Sigmoid colon (tissue), 7 donors: ENCODE measurements around the gene GORASP1. TPM values are rescaled to one million over a fixed set of nuclear protein-coding genes. Genes with fewer than 3 reads are reported as not detected.

Source experiments
- DNase-seq: peaks from one replicate; pipeline ENCODE4 v3.0.0-alpha.2; 2019
- H3K27ac ChIP-seq, 4 donors: fragments of 200-600 bp; sonication (generic); one replicate each; pipeline ENCODE4 v1.5.1; 2016 to 2019; ENCODE audit warnings: mild to moderate bottlenecking in 1 of 4
- H3K27me3 ChIP-seq, 3 donors: fragments of 200-600 bp; sonication (generic); one replicate each; pipeline ENCODE4 v1.5.1; 2019; ENCODE audit warnings: mild to moderate bottlenecking in 1 of 3
- H3K36me3 ChIP-seq, 4 donors: fragments of 200-600 bp; sonication (generic); one replicate each; pipeline ENCODE4 v1.5.1; 2016 to 2019
- H3K4me1 ChIP-seq, 4 donors: fragments of 200-600 bp; sonication (generic); one replicate each; pipeline ENCODE4 v1.5.1; 2017 to 2019
- H3K4me3 ChIP-seq, 4 donors: fragments of 200-600 bp; sonication (generic); one replicate each; pipeline ENCODE4 v1.5.1; 2017 to 2019; ENCODE audit warnings: mild to moderate bottlenecking in 2 of 4, moderate library complexity in 1 of 4
- H3K9me3 ChIP-seq, 4 donors: fragments of 200-600 bp in 3 of 4; sonication (generic) in 3 of 4; one replicate each; pipeline versions ENCODE4 v1.5.1 to v1.6.1; 2013 to 2019
- CTCF ChIP-seq, 4 experiments: fragments of 450-650 bp in 3 of 4; fragments of 200-600 bp in 1 of 4; IDR thresholded peaks; one replicate each; pipeline ENCODE4 v1.5.1; 2016 to 2019; ENCODE audit warnings: antibody characterized with exemption in 4 of 4, mild to moderate bottlenecking in 3 of 4, moderate library complexity in 2 of 4
- EP300 ChIP-seq, 4 donors: sonication (generic); formaldehyde crosslinking; IDR thresholded peaks; one replicate each; pipeline ENCODE4 v1.6.1; 2017; ENCODE audit warnings: antibody characterized with exemption in 4 of 4
- POLR2A ChIP-seq, 2 donors: fragments of 450-650 bp; IDR thresholded peaks; one replicate each; pipeline ENCODE4 v1.6.1; 2016; ENCODE audit warnings: antibody characterized with exemption in 2 of 2, mild to moderate bottlenecking in 2 of 2, moderate library complexity in 2 of 2
- POLR2AphosphoS5 ChIP-seq, 4 donors: sonication (generic); formaldehyde crosslinking; IDR thresholded peaks; one replicate each; pipeline ENCODE4 v1.6.1; 2017; ENCODE audit warnings: antibody characterized with exemption in 4 of 4
- WGBS, 2 donors: extraction: QIAGEN DNeasy Blood & Tissue Kit; methylation state at CpG; one replicate each; pipeline ENCODE4 v1.1.7; 2013; 5-methylcytosine and 5-hydroxymethylcytosine counted together
- intact Hi-C: fragments of 100-400 bp; cut with DNase I; formaldehyde crosslinking; loops from one replicate; pipeline ENCODE4 v1.15.1; 2023
- polyA plus RNA-seq, 3 donors: library from polyadenylated mRNA; stranded (reverse); fragments of 200-250 nt; gene quantifications; one replicate each; pipeline ENCODE4 v1.2.3, GENCODE V29; 2013
- total RNA-seq, 4 donors: library from RNA; depleted of rRNA; stranded (reverse); fragments of >200 nt; gene quantifications; one replicate each; pipeline ENCODE4 v1.1.0, GENCODE V29; 2016
- donor health status: healthy with polysubstance abuse.
- donor health status: Bipolar disorder and iron deficiency.
- donor health status: healthy.

The GORASP1 gene
- total and polyA plus RNA-seq, 7 donors, result 35.4 to 54.5 (median 48.2) TPM

DNA sequence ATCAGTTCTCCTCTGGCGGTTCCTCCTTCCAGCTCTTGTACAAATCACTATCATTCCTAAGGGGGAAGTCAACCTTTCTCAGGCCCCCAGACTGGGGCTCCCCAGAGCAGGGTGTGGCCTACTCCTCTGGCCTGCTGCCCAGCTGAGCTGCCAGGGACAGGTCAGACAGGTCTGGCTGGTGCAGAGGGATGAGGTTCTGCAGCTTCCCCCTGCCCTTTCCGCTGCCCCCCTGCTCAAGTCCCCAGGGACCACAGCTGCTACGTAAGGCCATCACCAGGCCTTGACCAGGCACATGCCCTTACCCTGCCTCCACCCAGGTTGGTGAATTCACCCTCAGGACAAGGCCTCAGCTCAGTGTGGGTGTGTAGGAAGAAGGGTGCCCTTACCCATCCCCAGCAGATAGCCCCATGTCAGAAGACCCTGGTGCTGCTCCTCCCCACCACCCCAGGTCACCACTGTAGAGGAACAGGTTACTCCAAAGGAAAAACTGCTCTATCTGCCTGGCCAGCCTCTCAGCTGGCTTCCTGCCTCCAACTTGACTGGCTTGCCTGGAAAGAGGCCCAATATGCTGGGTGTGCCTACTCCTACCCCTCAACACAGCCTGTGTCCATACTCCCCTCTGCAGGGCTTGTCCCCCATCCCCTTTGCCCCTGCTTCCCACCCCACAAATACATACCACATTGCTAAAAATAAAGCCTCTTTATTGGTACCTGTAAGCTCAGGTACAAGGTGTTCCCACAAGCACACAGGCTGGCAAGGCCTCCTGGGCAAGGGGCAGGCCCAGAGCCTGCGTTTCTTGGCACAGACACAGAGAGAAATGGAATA lies 34.0 kb upstream of the GORASP1 start:
- peaks cover 0 to 53% (median 44%) of the 10 kb centered on the region in 4 donors for H3K4me1 ChIP-seq
- intact Hi-C loops, result no loop called here
- WGBS, 2 donors, result 11 to 50% methylated on average over 4 of the region's 4 CpGs
- DNase-seq, result peak; percentile 72
- H3K27ac ChIP-seq, result peak overlapping the region; percentile 35 to 68 (median 52)
- no peak overlapping the region for H3K4me3 ChIP-seq
- TF ChIP-seq POLR2AphosphoS5 (IDR thresholded peaks at IDR 0.05), result peak in 1 of 4 donors; percentile 27
- TF ChIP-seq CTCF (IDR thresholded peaks at IDR 0.05), result no peak
- H3K27me3 ChIP-seq, result no peaks in the 10 kb centered on the region
- H3K36me3 ChIP-seq, result peaks cover 27 to 67% (median 32%) of the 10 kb centered on the region in 4 donors
- H3K9me3 ChIP-seq, result no peaks in the 10 kb centered on the region

DNA sequence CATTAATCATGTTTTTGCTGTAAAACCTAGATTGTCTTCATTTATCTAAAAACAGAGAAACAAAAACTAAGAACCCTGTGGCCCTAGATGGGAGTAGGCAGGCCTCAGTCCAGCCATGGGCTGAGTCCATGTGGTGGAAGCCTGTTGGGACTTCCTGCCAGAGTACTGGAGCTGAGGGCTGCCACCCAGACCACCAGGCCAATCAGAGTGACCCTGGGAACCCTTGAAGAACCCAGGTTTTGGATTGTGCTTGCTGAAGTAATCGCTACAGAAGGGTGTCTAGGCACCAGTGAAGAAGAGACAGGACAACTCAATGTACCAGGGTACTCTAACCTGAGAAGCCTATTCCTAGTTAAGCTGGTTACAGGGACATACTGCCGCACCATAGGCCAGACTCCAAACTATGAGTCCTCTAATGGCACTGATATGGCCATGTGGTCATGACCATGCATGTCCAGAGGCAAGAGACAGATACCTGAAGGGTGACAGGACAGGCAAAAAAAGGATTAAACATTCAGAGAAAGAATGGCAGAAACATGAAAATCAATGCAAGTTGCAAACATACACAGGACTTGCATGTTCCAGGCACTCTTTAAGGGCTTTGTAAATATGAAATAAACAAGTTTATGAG lies 33.0 kb upstream of the GORASP1 start:
- intact Hi-C loops, result no loop called here
- TF ChIP-seq EP300 (IDR thresholded peaks at IDR 0.05) (no peak), POLR2A (IDR thresholded peaks at IDR 0.05) (no peak), CTCF (IDR thresholded peaks at IDR 0.05) (no peak), POLR2AphosphoS5 (IDR thresholded peaks at IDR 0.05) (no peak)
- Histone ChIP-seq H3K36me3 (peaks cover 27 to 58% (median 32%) of the 10 kb centered on the region in 4 donors), H3K27me3 (no peaks in the 10 kb centered on the region), H3K9me3 (no peaks in the 10 kb centered on the region), H3K27ac (peak overlapping the region; percentile 35 to 68 (median 52)), H3K4me3 (no peak overlapping the region), H3K4me1 (peaks cover 0 to 44% (median 35%) of the 10 kb centered on the region in 4 donors)
- WGBS, 2 donors, result 80 to 96% methylated on average over 2 of the region's 2 CpGs
- no peak for DNase-seq

GRCh38 chr3:39139442-39139841 lies 32.0 kb upstream of the GORASP1 start:
- Histone ChIP-seq H3K27me3 (no peaks in the 10 kb centered on the region), H3K27ac (peak overlapping the region; percentile 38 to 68 (median 52)), H3K36me3 (peaks cover 22 to 48% (median 25%) of the 10 kb centered on the region in 4 donors), H3K4me1 (peaks cover 0 to 44% (median 33%) of the 10 kb centered on the region in 4 donors), H3K4me3 (no peak overlapping the region), H3K9me3 (no peaks in the 10 kb centered on the region)
- no peak for DNase-seq
- TF ChIP-seq EP300 (IDR thresholded peaks at IDR 0.05), result no peak
- 64 to 85% methylated on average over 2 of the region's 2 CpGs for WGBS, 2 donors
- intact Hi-C loops, result no loop called here

- WGBS, 2 donors, result 80 to 87% methylated on average over 7 of the region's 7 CpGs
- peak; percentile 80 for DNase-seq
- Histone ChIP-seq H3K9me3 (no peaks in the 10 kb centered on the region), H3K27me3 (no peaks in the 10 kb centered on the region), H3K4me3 (no peak overlapping the region), H3K27ac (peak overlapping the region; percentile 38 to 68 (median 52)), H3K36me3 (peaks cover 17 to 42% (median 21%) of the 10 kb centered on the region in 4 donors), H3K4me1 (peaks cover 0 to 44% (median 33%) of the 10 kb centered on the region in 4 donors)
- intact Hi-C loops, result no loop called here
- TF ChIP-seq EP300 (IDR thresholded peaks at IDR 0.05), result no peak
- TF ChIP-seq POLR2AphosphoS5 (IDR thresholded peaks at IDR 0.05), result peak in 1 of 4 donors; percentile 33
Measured at GRCh38 chr3:39138804-39139415, 31.5 kb upstream of the GORASP1 start.

DNA sequence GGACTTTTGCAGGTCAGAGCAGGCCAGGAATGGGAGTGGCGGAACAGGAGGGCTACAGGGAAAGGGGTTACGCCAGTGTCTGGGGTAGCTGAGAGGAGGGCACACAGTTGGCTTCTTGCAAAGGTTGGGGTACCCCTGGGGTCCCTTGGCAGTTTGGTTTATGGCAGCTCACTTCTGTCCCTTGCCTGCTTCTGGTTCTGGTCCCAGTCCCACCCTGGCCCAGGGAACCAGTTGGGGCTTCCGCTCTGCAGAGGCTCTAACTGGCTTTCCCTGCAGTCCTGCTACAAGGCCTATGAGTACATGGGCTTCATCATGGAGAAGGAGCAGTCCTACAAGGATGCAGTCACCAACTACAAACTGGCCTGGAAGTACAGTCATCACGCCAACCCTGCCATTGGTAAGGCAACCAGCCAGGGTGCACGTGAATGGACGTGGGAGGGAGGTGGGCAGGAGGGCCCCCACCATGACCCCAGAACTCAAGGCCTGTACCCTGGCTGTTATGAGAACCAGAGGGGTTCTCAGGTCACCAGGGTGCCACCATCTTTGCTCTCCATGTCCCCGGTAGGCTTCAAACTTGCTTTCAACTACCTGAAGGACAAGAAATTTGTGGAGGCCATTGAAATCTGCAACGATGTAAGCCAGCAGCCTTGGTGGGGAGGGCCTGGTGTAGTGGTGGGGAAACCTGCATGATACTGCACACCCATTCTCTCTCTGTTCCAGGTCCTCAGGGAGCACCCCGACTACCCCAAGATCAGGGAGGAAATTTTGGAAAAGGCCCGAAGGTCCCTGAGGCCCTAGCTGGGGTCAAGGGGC lies 30.8 kb upstream of the GORASP1 start:
- Histone ChIP-seq H3K4me3 (no peak overlapping the region), H3K4me1 (peaks cover 0 to 44% (median 33%) of the 10 kb centered on the region in 4 donors), H3K27me3 (no peaks in the 10 kb centered on the region), H3K9me3 (no peaks in the 10 kb centered on the region), H3K36me3 (peaks cover 10 to 35% (median 14%) of the 10 kb centered on the region in 4 donors), H3K27ac (peak overlapping the region in 3 of 4 donors; percentile 38 to 68 (median 54))
- WGBS, 2 donors, result 94 to 97% methylated on average over 10 of the region's 10 CpGs
- DNase-seq, result peak; percentile 58
- intact Hi-C loops, result no loop called here
- TF ChIP-seq CTCF (IDR thresholded peaks at IDR 0.05) (no peak), POLR2A (IDR thresholded peaks at IDR 0.05) (no peak), POLR2AphosphoS5 (IDR thresholded peaks at IDR 0.05) (no peak), EP300 (IDR thresholded peaks at IDR 0.05) (no peak)
